HG03520 (cell line): ENCODE results near the gene C5orf34.
A peak's percentile ranks its signal among the peaks of the same experiment; 100 is the strongest.
"Not testable (repeated sequence)": the region's sequence is repeated elsewhere in the genome, so short reads cannot be mapped to it uniquely, and the experiment has no call there.

ENCODE experiments used
- ATAC-seq: cut with Tn5 transposase; IDR thresholded peaks from one replicate; pipeline ENCODE4 v1.9.1; 2021; ENCODE audit warnings: mild to moderate bottlenecking, moderate library complexity; ENCODE audit not compliant: unreplicated experiment

C5orf34 gene, protein sequence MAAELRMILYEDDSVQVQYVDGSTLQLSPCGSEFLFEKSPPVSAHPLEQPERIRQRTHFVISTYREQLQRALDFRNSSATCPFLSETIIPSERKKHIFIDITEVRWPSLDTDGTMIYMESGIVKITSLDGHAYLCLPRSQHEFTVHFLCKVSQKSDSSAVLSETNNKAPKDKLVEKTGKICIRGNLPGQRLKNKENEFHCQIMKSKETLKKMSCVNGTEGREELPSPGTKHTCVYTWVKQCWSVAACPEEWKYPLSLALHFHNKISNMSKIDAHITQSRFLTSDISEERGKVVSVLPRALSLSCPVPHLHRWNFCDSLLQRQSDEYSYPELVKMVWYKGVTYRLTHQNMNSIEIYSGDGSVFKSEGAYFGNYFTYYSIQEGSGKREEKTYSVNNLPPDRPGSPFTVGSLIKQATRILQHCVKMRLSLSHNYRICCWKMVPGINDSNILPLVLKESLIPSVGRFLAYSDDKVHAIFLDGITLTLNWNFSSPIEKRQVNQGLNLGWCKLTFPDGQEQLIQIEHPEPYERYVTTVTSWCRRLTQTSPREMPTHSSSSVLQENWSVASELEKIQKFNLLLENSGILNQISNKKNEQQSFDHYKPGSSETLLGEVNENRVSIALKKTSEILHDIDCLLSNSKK

DNA sequence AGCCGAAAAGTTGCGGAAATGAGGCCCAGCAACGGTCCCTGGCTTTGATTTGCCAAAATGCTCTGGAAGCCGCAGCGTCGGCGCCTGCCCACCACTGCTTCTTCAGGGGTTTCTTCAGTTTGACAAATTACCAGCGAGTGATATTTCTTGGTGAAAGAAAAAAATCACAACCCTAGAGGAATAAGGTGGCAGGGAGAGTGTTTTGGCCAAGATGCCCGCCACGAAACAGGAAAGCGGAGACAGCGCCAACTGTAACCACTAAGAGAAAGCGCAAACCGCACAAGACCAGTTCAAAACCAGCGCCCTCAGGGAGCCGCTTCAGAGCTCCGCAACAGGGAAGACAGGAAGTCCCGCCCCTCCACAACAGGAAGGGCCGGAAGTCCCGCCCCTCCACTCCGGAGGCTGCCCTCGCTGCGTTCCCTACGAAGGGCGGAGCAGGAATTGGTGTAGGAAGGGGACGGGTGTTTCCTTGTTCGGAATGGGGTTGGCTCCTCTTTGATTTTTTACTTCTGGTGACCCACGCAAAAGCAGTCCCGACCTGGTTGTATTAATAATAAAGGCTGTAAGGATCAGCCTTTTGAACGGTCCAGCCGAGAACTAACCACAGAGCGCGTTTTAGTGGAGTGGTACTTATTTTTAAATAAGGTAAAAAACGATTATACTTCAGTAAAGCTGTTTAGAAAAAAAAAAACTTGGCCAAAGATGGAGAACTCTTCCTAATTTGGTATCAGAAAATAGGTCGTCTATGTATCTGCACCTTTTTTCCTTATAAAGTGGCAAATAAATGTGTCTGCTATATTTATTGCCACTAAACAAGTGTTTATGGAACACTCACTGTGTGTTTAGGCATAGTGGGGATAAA is at the start of gene C5orf34:
TSS of gene C5orf34 (minus strand) at position 333 of the 862 bp plus-strand sequence. CDS start 5,809 bp downstream, outside the sequence.
- ATAC-seq, result peak; percentile 98

DNA sequence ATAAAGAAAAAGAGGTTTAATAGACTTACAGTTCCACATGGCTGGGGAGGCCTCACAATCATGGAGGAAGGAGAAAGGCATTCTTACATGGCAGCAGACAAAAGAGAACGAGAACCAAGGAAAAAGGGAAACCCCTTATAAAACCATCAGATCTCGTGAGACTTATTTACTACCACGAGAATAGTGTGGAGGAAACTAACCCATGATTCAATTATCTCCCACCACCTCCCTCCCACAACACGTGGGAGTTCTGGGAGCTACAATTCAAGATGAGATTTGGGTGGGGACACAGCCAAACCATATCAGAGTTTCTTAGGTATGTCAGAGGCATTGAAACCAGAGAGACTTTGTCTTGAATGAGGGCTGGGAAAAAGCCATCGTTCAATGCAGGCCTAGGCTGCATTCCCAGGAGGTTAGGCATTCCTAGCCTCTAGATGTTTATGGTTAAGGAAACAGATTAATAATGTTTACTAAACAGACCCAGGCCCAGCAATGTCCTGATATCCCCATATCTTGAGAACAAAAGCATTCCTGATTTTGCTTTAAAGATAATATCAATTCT is 49.4 kb upstream of the C5orf34 start:
- ATAC-seq, result no peak

DNA sequence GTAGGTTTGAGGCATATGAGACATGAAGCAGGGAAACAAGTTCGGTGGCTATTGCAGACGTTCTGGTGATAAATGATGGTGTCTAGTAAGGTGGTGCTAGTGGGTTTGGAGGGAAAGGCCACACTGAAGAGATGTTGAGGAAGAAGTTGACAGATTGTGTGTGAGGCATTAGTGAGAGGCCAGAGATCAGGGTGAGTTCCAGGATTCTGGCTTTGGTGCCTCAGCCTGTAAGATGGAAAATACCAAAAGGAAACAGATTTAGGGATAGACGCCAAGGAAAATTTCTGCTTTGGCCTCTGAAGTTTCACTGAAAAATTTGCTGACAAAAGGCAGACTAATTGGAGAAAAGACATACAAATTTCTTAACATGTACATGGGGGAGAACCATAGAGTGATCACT is 48.4 kb upstream of the C5orf34 start:
- no peak for ATAC-seq

DNA sequence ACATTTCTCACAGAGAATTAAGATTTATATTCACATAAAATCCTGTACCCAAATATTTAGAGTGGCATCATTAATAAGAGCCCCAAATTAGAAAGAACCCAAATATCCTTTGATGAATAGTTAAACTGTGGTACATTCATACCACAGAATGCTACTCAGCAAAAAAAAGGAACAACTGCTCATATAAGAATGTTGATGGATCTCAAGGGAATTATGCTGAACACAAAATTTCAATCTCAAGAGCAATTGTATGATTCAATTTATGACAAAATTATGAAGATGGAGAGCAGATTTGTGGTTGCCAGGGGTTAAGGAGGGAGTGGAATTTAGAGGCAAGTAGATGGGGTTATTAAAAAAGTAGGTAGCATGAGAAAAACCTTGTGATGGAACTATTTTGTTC is 46.4 kb upstream of the C5orf34 start:
- ATAC-seq, result no peak

- no peak for ATAC-seq
Observed at GRCh38 chr5:43560128-43560527, 45.2 kb upstream of the C5orf34 start.

- ATAC-seq, result peak; percentile 93
Observed at GRCh38 chr5:43556857-43557542, 42.1 kb upstream of the C5orf34 start, which contains the start of gene PAIP1. PAIP1 (minus strand) TSS chr5:43557077; CDS start chr5:43556846, 231 bp downstream.

- not testable (repeated sequence) for ATAC-seq
Observed at GRCh38 chr5:43556607-43556856, 41.6 kb upstream of the C5orf34 start.

DNA sequence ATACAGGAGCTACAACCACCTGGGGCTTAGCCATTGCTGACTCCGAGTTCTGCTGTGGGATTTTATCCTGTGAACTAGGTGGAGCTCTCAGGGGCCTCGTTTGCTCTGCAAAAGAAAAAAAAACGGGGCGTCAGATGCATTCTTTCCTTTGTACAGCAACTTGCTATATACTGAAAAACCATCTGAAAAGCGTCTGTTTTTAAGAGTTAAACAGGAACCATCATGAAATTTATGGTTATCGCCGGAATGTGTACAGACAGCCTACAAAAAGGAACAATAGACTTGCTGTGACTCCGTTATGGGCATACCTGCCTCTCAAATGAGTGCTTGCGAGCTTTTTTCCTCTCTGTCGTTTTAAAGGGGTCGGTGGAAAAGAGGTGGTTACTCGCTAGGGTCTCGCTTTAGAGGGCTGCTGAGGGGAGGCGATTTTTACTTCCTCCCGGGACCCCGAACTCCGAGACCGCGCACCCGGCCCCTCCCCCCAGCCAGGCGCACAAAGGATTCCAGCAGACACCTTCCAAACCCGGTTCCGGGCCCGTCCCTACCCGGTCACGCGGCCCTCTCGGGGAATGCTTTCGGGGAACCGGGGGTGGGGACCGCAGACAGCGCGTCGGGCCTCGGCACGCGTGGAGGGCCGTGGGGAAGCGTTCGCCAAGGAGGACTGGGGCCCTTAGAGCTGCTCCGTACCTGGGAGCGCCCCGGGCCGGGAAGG is 41.1 kb upstream of the C5orf34 start:
- ATAC-seq, result peak; percentile 30

GRCh38 chr5:43554497-43554896 is 39.5 kb upstream of the C5orf34 start:
- no peak for ATAC-seq

- no peak for ATAC-seq
Observed at GRCh38 chr5:43553381-43553780, 38.4 kb upstream of the C5orf34 start.

DNA sequence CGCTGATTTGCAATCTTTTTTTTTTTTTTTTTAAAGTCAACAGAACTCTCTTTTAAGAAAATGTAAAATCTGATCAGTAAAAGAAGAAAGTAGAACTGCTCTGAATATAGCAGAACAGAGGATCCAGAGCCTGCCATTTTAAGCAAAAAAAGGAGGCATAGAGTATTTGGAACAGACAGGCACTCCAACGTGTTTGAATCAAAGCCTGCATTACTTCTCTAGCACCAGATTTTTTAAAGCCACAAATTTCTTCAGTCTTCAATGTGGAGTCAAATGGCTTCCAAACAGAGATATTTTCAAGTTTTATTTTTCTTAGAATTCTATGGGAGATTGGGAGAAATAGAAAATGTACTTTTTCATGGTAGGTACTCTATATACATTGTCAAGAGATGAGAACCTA is 36.8 kb upstream of the C5orf34 start:
- no peak for ATAC-seq

- ATAC-seq, result not testable (repeated sequence)
Observed at GRCh38 chr5:43549272-43549671, 34.3 kb upstream of the C5orf34 start.

- no peak for ATAC-seq
Observed at GRCh38 chr5:43548358-43548757, 33.4 kb upstream of the C5orf34 start.

GRCh38 chr5:43547532-43547931 is 32.6 kb upstream of the C5orf34 start:
- ATAC-seq, result no peak

DNA sequence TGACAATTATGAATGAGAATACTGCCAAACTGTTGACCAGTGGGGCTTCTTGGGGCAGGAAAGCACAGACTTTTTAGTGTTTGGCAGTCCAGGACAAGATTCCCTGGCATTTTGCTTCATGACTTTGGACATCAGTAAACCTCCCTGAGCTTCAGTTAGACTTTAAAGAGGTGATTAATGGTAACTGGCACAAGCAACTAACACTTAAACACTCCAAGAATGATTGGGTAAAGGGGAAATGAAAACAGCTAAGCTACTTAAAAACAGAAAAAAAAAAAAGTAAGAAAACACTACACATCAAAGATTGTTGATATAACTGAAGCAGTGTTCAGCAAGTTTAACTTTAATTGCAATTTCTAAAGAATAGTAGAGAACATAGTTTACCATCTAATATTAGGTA is 28.5 kb upstream of the C5orf34 start:
- no peak for ATAC-seq

DNA sequence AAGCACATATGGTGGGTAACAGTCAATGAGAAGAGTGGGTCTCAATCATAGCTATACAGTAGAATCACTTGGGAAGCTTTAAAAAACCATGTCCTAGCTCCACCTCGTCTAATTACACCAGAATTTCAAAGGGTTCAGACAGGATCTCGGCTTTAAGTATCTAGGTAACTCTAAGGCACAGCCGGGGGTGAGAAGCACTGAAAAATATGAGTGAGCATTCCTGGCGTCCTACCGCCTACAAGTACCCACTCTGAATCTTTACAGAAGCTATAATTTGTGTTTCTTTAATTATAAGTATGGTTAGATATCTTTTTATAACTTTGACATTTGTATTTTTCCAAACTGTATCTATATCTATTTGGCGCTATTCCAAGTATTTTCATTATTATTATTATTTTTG is 25.8 kb upstream of the C5orf34 start:
- no peak for ATAC-seq

DNA sequence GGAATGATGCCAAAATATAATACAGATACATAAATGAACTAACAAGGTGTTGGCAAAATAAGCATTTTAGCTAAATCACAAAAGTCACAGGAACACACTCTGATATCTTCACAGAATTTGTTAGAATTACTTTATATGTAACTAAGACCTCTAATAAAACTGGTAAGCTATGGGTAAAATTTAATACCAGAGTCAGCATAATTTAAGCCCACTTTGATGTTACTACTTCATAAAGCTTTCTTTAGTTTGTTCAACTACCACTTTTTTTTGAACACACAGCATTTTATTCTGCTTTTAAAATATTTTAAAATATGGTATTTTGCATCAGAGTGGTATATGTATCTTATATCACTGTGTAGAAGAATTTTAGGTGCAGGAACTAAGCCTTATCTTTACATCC is 22.0 kb upstream of the C5orf34 start:
- ATAC-seq, result no peak

- ATAC-seq, result no peak
Observed at GRCh38 chr5:43533646-43534045, 18.7 kb upstream of the C5orf34 start.

DNA sequence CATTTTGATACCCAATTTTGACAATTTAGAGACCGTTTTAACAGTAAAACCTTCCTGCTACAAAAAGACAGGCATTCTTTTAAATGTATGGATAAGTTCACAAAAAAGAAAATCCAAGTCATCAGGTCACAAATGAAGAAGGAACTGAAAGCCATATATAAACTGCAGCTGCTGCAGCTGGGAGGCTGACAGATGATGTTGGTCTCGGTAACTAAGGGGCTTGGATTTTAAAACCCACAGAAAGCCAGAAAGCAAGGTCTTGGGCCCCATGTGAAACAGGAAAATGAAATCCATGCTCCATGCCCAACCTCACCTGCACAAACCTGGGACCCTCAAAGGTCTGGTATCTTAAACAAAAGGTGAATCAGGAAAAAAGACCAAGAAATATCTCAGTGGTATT is 15.7 kb upstream of the C5orf34 start:
- no peak for ATAC-seq

DNA sequence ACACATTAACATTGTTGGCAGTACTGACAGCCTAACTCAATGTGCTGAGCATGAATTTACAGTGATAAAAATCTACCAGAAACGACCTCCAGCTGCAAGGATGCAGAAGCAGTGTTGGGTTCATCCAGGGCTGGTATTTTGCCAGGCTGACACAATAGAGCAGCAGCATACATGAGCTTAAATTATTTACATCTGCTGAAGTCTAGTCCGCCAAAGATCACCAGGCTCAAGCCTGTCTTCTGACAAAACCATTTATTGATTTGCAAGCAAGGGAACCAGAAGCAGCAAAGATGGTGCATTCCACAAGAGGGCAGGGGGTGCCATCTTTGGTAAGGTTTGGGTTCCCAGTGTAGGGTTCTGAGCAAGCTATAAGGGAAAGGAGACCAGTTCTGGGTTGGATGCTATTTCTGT is 8.7 kb upstream of the C5orf34 start:
- ATAC-seq, result no peak
